Small intestine (tissue), 7 donors: ENCODE data around the gene GRK5. TPM values are rescaled to one million over a fixed set of nuclear protein-coding genes. Genes with fewer than 3 reads are reported as not detected.

Source experiments
- DNase-seq, 2 donors: peaks; one replicate each; pipeline versions ENCODE4 v3.0.0 to v3.0.0-alpha.2; 2013
- FAIRE-seq: peaks from 2 replicates; lab custom pipeline; 2012; peaks lifted over from hg19 to GRCh38; lab: Jason Lieb, UNC
- H3K27ac ChIP-seq, 3 donors: one replicate each; pipeline ENCODE4 v1.5.1; 2013; ENCODE audit warnings: low read length in 2 of 3, mild to moderate bottlenecking in 2 of 3, control low read depth in 1 of 3, inconsistent platforms in 1 of 3, low read depth in 1 of 3, moderate library complexity in 1 of 3
- H3K27me3 ChIP-seq, 3 donors: one replicate each; pipeline ENCODE4 v1.6.1; 2013; ENCODE audit warnings: low read length in 3 of 3, inconsistent platforms in 1 of 3; ENCODE audit not compliant: control insufficient read depth in 3 of 3, insufficient read depth in 3 of 3
- H3K36me3 ChIP-seq, 3 donors: one replicate each; pipeline ENCODE4 v1.6.1; 2013; ENCODE audit warnings: low read length in 3 of 3, inconsistent platforms in 1 of 3, low read depth in 1 of 3, mild to moderate bottlenecking in 1 of 3, moderate library complexity in 1 of 3; ENCODE audit not compliant: control insufficient read depth in 3 of 3, insufficient read depth in 2 of 3
- H3K4me1 ChIP-seq, 3 donors: one replicate each; pipeline ENCODE4 v1.6.1; 2013; ENCODE audit warnings: low read length in 2 of 3, inconsistent platforms in 1 of 3, low read depth in 1 of 3, mild to moderate bottlenecking in 1 of 3, moderate library complexity in 1 of 3; ENCODE audit not compliant: control insufficient read depth in 3 of 3, insufficient read depth in 2 of 3
- H3K4me3 ChIP-seq, 3 donors: one replicate each; pipeline ENCODE4 v1.5.1; 2013; ENCODE audit warnings: low read length in 3 of 3, control low read depth in 1 of 3, inconsistent platforms in 1 of 3, low read depth in 1 of 3, mild to moderate bottlenecking in 1 of 3, moderate library complexity in 1 of 3
- H3K9me3 ChIP-seq, 2 donors: one replicate each; pipeline ENCODE4 v1.6.1; 2013; ENCODE audit warnings: low read depth in 1 of 2, low read length in 1 of 2; ENCODE audit not compliant: control insufficient read depth in 2 of 2, insufficient read depth in 1 of 2
- WGBS, 3 donors: extraction: QIAGEN DNeasy Blood & Tissue Kit; methylation state at CpG; one replicate each; pipeline ENCODE4 v1.1.7; 2013; 5-methylcytosine and 5-hydroxymethylcytosine counted together
- polyA plus RNA-seq, 4 donors: library from polyadenylated mRNA; stranded (reverse) in 3 of 4; unstranded in 1 of 4; fragments of 200-250 nt in 3 of 4; fragments of 120-200 nt in 1 of 4; gene quantifications; one replicate each; pipeline versions ENCODE4 v1.2.1 to v1.2.3, GENCODE V29; 2013
- donor health status: healthy with polysubstance abuse.
- donor health status: control.
- donor health status: control.
- donor health status: Bipolar disorder and iron deficiency.
- donor health status: healthy.

GRK5 gene
- polyA plus RNA-seq, 4 donors, result 21.6 to 50.5 (median 26.0) TPM

- FAIRE-seq, result no peak
- Histone ChIP-seq H3K36me3 (peaks cover 0 to 30% (median 0%) of the 10 kb centered on the region in 3 donors), H3K4me3 (no peak overlapping the region), H3K9me3 (no peaks in the 10 kb centered on the region), H3K27ac (peak overlapping the region in 1 of 3 donors; percentile 22), H3K4me1 (peaks cover 0 to 3% (median 0%) of the 10 kb centered on the region in 3 donors), H3K27me3 (no peaks in the 10 kb centered on the region)
- peak; percentile 15 to 29 for DNase-seq
- 30 to 54% (median 52%) methylated on average over 7 of the region's 7 CpGs for WGBS, 3 donors
Observed at GRCh38 chr10:119375574-119376272, 168.4 kb downstream of the GRK5 start.

- no peak overlapping the region for H3K27ac ChIP-seq
- 54 to 80% (median 75%) methylated on average over 4 of the region's 4 CpGs for WGBS, 3 donors
- H3K36me3 ChIP-seq, result peaks cover 0 to 38% (median 0%) of the 10 kb centered on the region in 3 donors
- H3K4me1 ChIP-seq, result no peaks in the 10 kb centered on the region
- DNase-seq (no peak), FAIRE-seq (no peak)
- no peaks in the 10 kb centered on the region for H3K27me3 ChIP-seq
- no peak overlapping the region for H3K4me3 ChIP-seq
- no peaks in the 10 kb centered on the region for H3K9me3 ChIP-seq
Observed at GRCh38 chr10:119377451-119377957, 170.1 kb downstream of the GRK5 start.

GRCh38 chr10:119377958-119378736 lies 170.8 kb downstream of the GRK5 start:
- Histone ChIP-seq H3K4me3 (no peak overlapping the region), H3K4me1 (no peaks in the 10 kb centered on the region), H3K27me3 (no peaks in the 10 kb centered on the region), H3K36me3 (peaks cover 0 to 40% (median 0%) of the 10 kb centered on the region in 3 donors), H3K9me3 (no peaks in the 10 kb centered on the region), H3K27ac (no peak overlapping the region)
- WGBS, 3 donors, result 83 to 90% (median 89%) methylated on average over 28 to 29 of the region's 29 CpGs
- DNase-seq, result no peak
- no peak for FAIRE-seq

GRCh38 chr10:119378737-119379067 lies 171.3 kb downstream of the GRK5 start:
- no peak overlapping the region for H3K27ac ChIP-seq
- 90 to 95% (median 91%) methylated on average over 8 of the region's 8 CpGs for WGBS, 3 donors
- no peak for FAIRE-seq

GRCh38 chr10:119379466-119380071 lies 172.2 kb downstream of the GRK5 start:
- Histone ChIP-seq H3K9me3 (no peaks in the 10 kb centered on the region), H3K36me3 (peaks cover 0 to 51% (median 0%) of the 10 kb centered on the region in 3 donors), H3K27ac (no peak overlapping the region), H3K4me3 (no peak overlapping the region), H3K27me3 (no peaks in the 10 kb centered on the region), H3K4me1 (no peaks in the 10 kb centered on the region)
- DNase-seq (no peak), FAIRE-seq (no peak)
- WGBS, 3 donors, result 82 to 97% (median 89%) methylated on average over 10 of the region's 10 CpGs

More at GRCh38 chr10:119378737-119379067, 171.3 kb downstream of the GRK5 start:
- DNase-seq, result no peak
- H3K27me3 ChIP-seq, result no peaks in the 10 kb centered on the region
- H3K4me3 ChIP-seq, result no peak overlapping the region
- peaks cover 0 to 43% (median 0%) of the 10 kb centered on the region in 3 donors for H3K36me3 ChIP-seq
- no peaks in the 10 kb centered on the region for H3K9me3 ChIP-seq
- H3K4me1 ChIP-seq, result no peaks in the 10 kb centered on the region

GRCh38 chr10:119383174-119383856 lies 175.9 kb downstream of the GRK5 start:
- H3K27ac ChIP-seq, result no peak overlapping the region
- H3K4me1 ChIP-seq, result no peaks in the 10 kb centered on the region
- H3K9me3 ChIP-seq, result peaks cover 0 to 6% of the 10 kb centered on the region in 2 donors
- H3K27me3 ChIP-seq, result no peaks in the 10 kb centered on the region
- FAIRE-seq, result no peak
- 75 to 81% (median 76%) methylated on average over 11 of the region's 11 CpGs for WGBS, 3 donors
- H3K4me3 ChIP-seq, result no peak overlapping the region
- peaks cover 0 to 72% (median 0%) of the 10 kb centered on the region in 3 donors for H3K36me3 ChIP-seq
- DNase-seq, result no peak

- no peaks in the 10 kb centered on the region for H3K4me1 ChIP-seq
- H3K27me3 ChIP-seq, result no peaks in the 10 kb centered on the region
- H3K27ac ChIP-seq, result no peak overlapping the region
- WGBS, 3 donors, result 78 to 93% (median 84%) methylated on average over 5 of the region's 5 CpGs
- H3K9me3 ChIP-seq, result peaks cover 0 to 10% of the 10 kb centered on the region in 2 donors
- no peak for FAIRE-seq
- H3K36me3 ChIP-seq, result peaks cover 0 to 71% (median 0%) of the 10 kb centered on the region in 3 donors
- DNase-seq, result no peak
- H3K4me3 ChIP-seq, result no peak overlapping the region
Observed at GRCh38 chr10:119384127-119384526, 176.8 kb downstream of the GRK5 start.

GRCh38 chr10:119386666-119387065 lies 179.3 kb downstream of the GRK5 start:
- FAIRE-seq (no peak), DNase-seq (no peak)
- 95 to 98% (median 97%) methylated on average over 15 of the region's 15 CpGs for WGBS, 3 donors
- no peaks in the 10 kb centered on the region for H3K4me1 ChIP-seq
- H3K27ac ChIP-seq, result no peak overlapping the region
- no peak overlapping the region for H3K4me3 ChIP-seq
- H3K27me3 ChIP-seq, result no peaks in the 10 kb centered on the region
- peaks cover 0 to 63% (median 0%) of the 10 kb centered on the region in 3 donors for H3K36me3 ChIP-seq
- H3K9me3 ChIP-seq, result peaks cover 0 to 10% of the 10 kb centered on the region in 2 donors
